Thoracic aorta (tissue), 2 donors: Measurements from ENCODE around the gene PPP2R2D. TPM values are rescaled to one million over a fixed set of nuclear protein-coding genes. Genes with fewer than 3 reads are reported as not detected.
A peak's percentile ranks its signal among the peaks of the same experiment; 100 is the strongest.

Source experiments
- ATAC-seq: fragments of 150-250 bp; one replicate; pipeline ENCODE4 v1.8.0; 2017; ENCODE audit warnings: low read depth; ENCODE audit not compliant: insufficient number of reproducible peaks, low FRiP score
- DNase-seq: peaks from one replicate; pipeline ENCODE4 v3.0.0-alpha.2; 2020; ENCODE audit warnings: low spot score
- H3K27ac ChIP-seq, 2 donors: fragments of 200-600 bp; sonication (generic); 1 replicate in 1 of 2; 2 replicates in 1 of 2; pipeline ENCODE4 v1.5.1; 2016; ENCODE audit warnings: mild to moderate bottlenecking in 2 of 2, moderate library complexity in 2 of 2
- H3K27me3 ChIP-seq: fragments of 200-600 bp; sonication (generic); replicated peaks from 2 replicates; pipeline ENCODE4 v1.6.0; 2016; ENCODE audit warnings: mild to moderate bottlenecking; ENCODE audit not compliant: insufficient read depth
- H3K36me3 ChIP-seq: fragments of 200-600 bp; sonication (generic); one replicate; pipeline ENCODE4 v1.5.1; 2016
- H3K4me1 ChIP-seq, 2 donors: fragments of 200-600 bp; sonication (generic); 1 replicate in 1 of 2; 2 replicates in 1 of 2; pipeline versions ENCODE4 v1.5.1 to v1.6.0; 2016; ENCODE audit warnings: low read depth in 2 of 2, mild to moderate bottlenecking in 1 of 2; ENCODE audit not compliant: control insufficient read depth in 1 of 2
- H3K4me3 ChIP-seq: fragments of 200-600 bp; sonication (generic); 2 replicates; pipeline ENCODE4 v1.5.1; 2016; ENCODE audit warnings: mild to moderate bottlenecking
- H3K9me3 ChIP-seq: fragments of 200-600 bp; sonication (generic); 2 replicates; pipeline ENCODE4 v1.5.1; 2016
- CTCF ChIP-seq: fragments of 200-600 bp; sonication (generic); IDR thresholded peaks from one replicate; pipeline ENCODE4 v1.5.1; 2019; ENCODE audit warnings: antibody characterized with exemption
- total RNA-seq, 2 donors: library from RNA; depleted of rRNA; stranded (reverse); fragments of >200 nt; gene quantifications; one replicate each; pipeline versions ENCODE4 v1.1.0 to v1.2.3, GENCODE V29; 2016

PPP2R2D gene
- total RNA-seq, 2 donors from 2014 or later = 23.0 to 34.1 TPM

DNA sequence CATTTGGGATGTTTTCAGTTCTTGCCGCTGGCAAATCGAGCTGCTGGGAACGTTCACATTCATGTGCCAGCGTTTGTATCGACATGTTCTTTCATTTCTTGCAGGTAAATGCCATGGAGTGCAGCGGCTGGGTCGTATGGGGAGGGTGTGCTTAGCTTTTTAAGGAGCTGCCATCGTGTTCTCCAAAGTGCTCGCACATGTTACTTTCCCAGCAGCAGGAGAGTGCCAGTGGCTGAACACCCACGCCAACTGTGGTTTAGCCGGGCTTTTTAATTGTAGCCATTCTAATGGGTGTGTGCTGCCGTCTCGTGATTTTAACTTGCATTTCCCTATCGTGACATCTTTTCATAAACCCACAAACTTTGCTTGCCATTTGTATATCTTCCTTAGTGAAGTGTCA lies 92.5 kb downstream of the PPP2R2D start:
- DNase-seq (no peak), ATAC-seq (no peak)
- Histone ChIP-seq H3K9me3 (no peaks in the 10 kb centered on the region), H3K4me1 (peaks cover 0 to 15% of the 10 kb centered on the region in 2 donors), H3K27me3 (no peaks in the 10 kb centered on the region), H3K36me3 (no peaks in the 10 kb centered on the region), H3K27ac (no peak overlapping the region), H3K4me3 (no peak overlapping the region)
- no peak for TF ChIP-seq CTCF

GRCh38 chr10:131994435-131994834 lies 93.6 kb downstream of the PPP2R2D start:
- no peak for ATAC-seq
- no peak for DNase-seq
- no peak for TF ChIP-seq CTCF
- no peaks in the 10 kb centered on the region for H3K27me3 ChIP-seq
- peaks cover 0 to 16% of the 10 kb centered on the region in 2 donors for H3K4me1 ChIP-seq
- H3K9me3 ChIP-seq = no peaks in the 10 kb centered on the region
- H3K4me3 ChIP-seq = no peak overlapping the region
- H3K27ac ChIP-seq = no peak overlapping the region
- H3K36me3 ChIP-seq = no peaks in the 10 kb centered on the region

DNA sequence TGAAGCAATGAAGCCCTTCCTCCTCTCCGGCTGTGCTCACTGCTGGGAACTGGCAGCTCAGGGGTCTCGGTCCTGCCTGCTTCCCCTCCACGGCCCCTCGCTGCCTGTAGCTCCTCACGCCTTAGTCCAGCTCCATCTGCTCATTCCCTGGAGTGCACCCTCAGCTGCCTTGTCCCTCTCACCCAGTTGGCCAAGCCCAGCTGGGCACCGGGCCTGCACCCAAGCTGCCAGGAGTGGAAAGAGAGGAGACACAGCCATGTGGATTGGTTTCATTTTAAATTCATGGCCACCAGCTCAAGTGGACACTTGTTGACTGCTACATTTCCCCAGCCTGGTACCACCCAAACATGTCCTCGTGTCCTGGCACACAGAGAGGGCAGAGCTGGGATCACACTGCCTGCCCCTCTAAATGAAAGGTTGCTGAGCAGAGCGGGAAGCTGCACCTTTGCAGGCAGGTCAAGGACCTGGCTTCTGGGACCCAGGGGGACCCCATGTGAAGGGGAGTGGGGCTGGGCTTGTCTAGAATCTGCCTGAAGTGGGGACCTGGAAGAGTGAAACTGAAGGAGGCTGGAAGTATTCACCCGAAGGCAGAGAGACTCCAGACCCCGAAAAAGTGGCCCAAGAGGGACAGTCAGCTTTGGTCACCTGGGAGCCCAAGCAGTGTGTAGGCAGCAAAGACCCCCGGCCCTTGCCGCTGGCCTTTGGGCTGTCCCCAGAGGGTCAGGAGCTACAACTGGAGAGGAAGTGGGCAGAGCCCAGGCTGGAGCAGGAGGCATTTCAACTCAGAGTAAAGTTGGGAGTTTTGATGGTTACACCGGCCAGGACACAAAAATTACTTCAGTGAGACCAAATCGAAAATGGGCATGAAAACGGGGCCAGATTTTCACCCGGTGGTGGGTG lies 95.9 kb downstream of the PPP2R2D start:
- no peaks in the 10 kb centered on the region for H3K9me3 ChIP-seq
- no peaks in the 10 kb centered on the region for H3K36me3 ChIP-seq
- H3K27me3 ChIP-seq = no peaks in the 10 kb centered on the region
- H3K4me3 ChIP-seq = no peak overlapping the region
- TF ChIP-seq CTCF = no peak
- no peak overlapping the region for H3K27ac ChIP-seq
- peaks cover 0 to 16% of the 10 kb centered on the region in 2 donors for H3K4me1 ChIP-seq
- ATAC-seq (no peak), DNase-seq (no peak)

- ATAC-seq (no peak), DNase-seq (no peak)
- peak overlapping the region in 1 of 2 donors; percentile 19 for H3K27ac ChIP-seq
Measured at GRCh38 chr10:131997366-131998049, 96.7 kb downstream of the PPP2R2D start.

More at GRCh38 chr10:131997366-131998049, 96.7 kb downstream of the PPP2R2D start:
- H3K9me3 ChIP-seq = no peaks in the 10 kb centered on the region
- no peaks in the 10 kb centered on the region for H3K36me3 ChIP-seq
- H3K4me1 ChIP-seq = peaks cover 0 to 16% of the 10 kb centered on the region in 2 donors
- no peak for TF ChIP-seq CTCF
- no peak overlapping the region for H3K4me3 ChIP-seq
- H3K27me3 ChIP-seq = no peaks in the 10 kb centered on the region
